HG03558 (cell line): ENCODE data around the gene SLC9A9.

Experiments
- ATAC-seq: cut with Tn5 transposase; IDR thresholded peaks from one replicate; pipeline ENCODE4 v1.9.1; 2021; ENCODE audit warnings: moderate number of reproducible peaks; ENCODE audit not compliant: unreplicated experiment; ENCODE audit errors: extremely low read depth

The SLC9A9 gene

DNA sequence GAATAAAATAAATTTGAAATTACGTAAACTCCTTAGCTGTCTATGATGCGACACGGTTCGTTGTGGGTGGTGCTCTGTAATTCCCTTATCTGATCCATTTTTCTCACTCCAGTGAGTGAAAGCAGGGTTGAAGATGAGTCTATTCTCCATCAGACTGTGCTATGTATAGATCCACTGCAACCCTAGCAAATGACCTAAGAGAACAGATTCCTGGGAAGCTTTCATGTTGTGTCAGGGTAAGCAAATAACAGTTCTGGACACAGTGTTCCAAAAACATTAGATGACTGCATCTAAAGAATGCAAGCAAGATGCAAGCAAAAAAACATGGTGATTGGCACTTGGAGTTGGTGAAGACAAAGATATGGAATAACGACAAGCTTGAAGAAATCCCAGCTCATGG is 239.3 kb downstream of the SLC9A9 start:
- no peak for ATAC-seq

DNA sequence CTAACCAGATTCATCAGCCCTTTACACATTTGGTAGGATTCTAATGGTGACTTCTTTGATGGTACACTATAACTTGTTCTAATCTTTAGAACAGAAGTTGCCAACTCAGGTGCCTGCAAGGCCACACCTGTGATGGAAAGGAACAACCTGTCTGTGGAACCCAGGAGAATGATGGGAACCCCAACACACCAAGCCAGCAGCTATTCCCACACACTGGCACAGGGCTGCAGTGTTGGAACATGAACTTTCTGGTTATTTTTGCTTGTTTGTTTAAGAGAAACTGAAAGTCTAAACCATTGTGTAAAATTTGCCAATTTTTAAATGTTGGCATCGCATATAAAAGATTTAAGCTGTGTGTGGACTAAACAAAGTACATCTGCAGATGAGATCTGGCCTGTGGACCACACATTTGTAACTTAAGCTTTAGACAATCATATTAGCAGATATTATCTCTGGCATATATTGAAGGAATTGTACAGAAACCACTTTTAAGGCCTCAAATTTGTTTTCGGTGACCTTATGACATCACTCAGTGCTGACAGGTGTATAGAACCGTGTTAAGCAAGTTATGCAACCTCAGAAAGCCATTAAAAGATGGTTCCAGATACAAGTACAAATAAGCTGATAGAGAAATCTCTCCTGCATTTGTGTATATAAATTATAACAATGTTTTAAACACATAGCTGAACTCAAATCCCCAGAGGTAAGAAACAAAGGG is 242.9 kb downstream of the SLC9A9 start:
- ATAC-seq = no peak

DNA sequence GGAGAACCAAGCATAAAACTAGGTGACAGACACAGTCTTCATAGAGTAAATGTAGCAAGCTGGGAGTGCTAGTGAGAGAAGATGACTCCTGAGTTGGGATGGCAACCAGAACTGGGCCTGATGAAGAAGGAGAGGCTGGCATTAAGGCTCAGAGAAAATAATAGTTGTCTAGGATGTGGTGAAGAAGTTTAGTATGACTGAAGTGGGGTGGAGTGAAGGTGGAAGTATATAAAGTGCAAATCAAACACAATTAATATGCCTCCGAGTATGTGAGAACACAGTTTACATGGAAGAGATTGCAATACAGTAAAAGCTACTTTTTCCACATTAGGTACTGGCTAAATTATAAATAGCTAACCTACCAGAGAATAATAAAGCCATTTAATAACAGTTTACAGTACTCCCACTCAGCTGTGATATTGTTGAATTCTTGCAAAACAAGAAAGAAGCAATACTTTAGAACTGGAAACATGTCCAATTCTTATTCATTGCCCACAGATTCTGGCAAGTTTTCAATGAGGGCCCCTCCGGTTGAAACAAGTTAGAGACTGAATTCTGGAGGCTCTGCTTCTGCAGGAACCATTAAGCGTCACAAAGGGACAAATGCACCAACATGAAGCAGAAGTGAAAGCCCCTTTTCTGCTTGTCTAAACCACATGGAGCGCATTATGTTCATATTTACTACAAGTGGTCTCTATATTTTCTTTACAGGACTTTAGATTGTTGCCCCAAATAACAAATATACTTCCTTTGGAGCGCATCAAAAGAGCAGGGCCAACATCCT is 243.7 kb downstream of the SLC9A9 start:
- no peak for ATAC-seq

GRCh38 chr3:143603774-143604173 is 244.5 kb downstream of the SLC9A9 start:
- no peak for ATAC-seq

DNA sequence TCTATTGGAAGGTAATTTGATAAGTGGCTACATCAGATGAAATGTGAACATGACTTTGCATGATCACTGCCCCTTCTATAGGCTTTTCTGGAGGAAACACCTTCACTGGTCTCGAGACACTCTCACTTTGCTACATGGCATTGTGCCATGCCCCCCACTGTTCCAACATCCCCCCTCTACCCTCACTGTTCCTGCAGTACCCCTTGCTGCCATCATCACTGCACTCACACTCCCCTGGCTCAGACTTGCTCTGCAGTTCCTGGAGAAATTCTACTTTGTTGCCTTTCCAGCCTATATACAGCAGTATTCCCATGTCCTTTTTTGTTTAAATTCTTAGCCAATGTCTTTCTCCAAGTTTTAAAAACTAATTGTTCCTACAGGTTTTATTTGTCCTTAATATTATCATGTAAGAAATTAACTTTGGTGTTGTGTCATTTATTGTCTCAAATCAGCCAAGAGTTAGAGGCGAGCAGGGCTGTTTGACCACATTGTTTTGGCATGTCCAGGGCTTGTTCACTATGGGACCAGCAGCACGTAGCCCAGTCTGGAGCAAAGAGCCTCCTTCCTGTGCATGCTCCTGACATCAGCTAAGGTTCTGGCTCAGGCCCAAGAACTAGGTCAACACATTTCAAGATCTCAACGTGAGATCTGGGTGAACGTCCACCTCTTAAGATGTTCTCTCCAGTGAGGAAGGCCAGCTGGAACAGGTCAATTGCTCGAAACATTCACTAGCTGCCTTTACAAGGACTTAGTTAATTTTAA is 246.4 kb downstream of the SLC9A9 start:
- no peak for ATAC-seq

GRCh38 chr3:143600756-143601718 is 247.2 kb downstream of the SLC9A9 start:
- no peak for ATAC-seq

- no peak for ATAC-seq
Observed at GRCh38 chr3:143597774-143598652, 250.3 kb downstream of the SLC9A9 start.

GRCh38 chr3:143596957-143597642 is 251.2 kb downstream of the SLC9A9 start:
- no peak for ATAC-seq

GRCh38 chr3:143595456-143596077 is 252.7 kb downstream of the SLC9A9 start:
- ATAC-seq = peak; percentile 87

DNA sequence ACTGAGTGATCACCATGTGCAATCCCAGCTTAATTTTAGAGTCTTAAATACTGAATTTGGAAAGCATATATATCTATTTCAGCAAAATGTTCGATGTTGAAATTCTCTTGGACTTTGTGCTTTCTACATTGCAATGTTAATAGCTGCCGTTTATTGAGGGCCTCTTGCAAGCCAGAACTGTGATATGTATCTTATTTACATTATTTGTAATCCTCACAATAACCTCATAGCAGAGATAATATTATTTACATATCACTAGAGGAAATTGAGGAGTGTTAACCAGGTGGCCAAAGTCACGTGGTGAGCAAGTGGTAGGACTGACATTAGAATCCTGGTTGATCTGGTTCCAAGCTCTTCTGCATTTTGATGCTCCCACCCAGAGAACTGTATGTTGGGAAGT is 254.1 kb downstream of the SLC9A9 start:
- no peak for ATAC-seq

DNA sequence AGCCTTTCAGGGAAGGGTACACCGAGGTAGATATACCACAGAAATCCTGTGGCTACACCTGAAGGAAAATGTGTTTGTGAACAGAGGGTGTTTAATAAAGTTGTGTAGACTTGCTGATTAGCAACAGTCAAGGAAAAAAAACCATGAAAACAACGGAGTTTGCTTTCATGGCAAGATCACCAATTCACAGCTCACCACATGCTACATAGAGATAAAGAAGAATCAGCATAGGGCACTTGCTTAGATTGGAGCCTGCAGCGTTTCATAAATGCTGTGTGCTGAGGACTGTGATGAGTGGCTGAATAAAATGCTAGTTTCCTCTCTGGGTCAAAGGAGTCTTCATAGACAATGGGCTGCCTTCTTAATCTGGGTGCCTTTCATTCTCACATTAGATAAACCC is 257.6 kb downstream of the SLC9A9 start:
- no peak for ATAC-seq

DNA sequence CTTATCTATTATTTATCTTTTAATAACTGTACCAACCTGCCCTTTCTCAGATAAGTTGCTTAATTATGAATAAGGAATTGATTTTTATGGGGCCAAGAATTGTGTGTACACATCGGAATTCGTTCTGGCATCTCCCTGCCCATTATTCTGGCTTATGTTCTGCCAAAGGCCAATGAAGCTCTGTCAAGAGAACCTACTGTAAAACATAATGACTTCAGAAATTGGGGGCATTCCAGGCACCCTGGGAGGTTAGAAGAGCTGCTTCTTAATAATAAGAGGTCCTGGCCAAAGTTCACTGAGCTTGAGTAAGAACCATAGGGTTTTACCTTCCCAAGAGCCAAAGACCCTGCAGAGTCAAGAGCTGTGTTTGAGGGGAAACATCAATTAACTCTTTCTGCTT is 261.7 kb downstream of the SLC9A9 start:
- ATAC-seq = no peak

- no peak for ATAC-seq
Observed at GRCh38 chr3:143585720-143586456, 262.4 kb downstream of the SLC9A9 start.

DNA sequence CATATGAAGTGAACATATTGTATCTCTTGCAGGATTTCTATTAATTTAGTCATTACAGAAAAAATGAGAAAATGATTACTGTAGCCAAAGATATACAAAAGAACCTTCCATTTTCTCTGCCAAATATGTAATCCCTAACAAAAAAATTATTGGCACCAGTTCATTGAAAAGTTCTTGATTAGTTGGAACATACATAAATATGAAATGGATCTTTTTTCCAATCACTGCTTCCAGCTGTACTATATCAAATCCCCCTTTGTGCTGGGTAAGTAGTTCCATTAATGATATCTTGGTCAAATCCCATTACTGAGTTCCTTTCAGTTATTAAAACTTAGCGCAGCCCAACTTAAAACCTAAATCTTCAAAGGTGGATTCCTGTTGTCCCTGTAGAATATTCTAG is 263.8 kb downstream of the SLC9A9 start:
- ATAC-seq = no peak

DNA sequence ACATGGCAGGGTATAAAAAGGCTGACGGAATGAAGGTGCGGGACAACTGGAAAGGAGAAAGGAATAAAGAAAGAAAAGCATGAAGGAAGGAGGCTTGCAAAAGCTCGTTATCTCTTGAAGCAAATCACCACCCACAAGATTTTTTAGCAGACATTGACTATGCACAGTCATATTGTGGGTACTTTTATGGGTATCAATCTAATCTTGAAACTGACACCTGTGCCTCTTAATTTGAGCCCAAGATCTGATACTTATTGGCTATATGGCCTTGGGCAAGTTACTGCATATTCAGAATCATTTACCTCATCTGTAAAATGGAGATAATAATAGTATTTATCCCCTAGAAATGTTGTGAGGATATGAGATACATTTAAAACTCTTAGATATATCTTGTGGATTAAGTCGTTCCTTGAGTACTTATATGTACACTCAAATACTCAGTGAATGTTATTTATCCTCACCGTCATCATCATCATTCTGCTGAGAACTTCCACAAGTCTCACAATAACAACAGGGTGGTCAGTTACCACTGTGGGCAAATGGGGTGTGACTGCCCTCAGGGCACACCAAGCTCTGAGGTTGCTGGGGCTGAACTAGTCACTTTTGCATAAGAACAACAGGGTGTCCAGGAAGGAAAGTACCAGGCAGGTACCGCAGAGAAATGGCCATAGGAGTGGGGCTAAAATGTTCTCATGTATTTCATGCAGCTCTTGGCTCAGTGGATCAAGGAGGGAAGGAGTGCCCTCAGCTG is 266.1 kb downstream of the SLC9A9 start:
- no peak for ATAC-seq

DNA sequence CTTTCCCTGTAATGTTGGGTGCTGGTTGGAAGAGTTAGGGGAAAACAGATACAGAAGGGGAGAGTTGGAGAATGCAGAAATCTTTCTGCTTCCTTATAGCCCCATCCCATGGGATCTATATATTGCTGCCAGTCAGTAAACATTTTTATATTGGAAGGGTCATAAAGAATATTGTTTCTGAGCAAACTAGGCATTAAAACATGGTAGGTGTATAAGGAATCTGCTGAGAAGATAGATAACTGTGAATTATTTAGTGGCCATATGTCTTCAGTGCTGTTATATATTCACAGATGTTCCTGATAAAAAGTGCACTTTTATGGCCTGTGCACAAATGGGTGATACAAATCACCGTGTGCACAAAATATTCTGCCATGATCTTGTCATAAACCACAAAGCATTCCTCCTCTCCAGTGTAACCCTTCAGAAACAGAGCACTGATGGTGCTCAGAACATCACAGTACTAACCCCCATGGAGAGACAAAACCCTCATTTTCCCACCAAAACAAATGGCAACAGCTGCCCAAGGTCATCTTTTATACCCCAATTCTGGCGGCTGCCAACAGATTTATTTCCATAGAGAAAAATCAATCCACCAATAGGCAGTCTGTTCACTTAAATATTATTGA is 269.3 kb downstream of the SLC9A9 start:
- ATAC-seq = no peak
